GM19240 (cell line): ENCODE measurements around the gene TICAM1.

Experiments used
- DNase-seq: peaks from one replicate; pipeline ENCODE4 v3.0.0; 2011; ENCODE audit warnings: low spot score; ENCODE audit not compliant: insufficient read length

The TICAM1 gene

GRCh38 chr19:4772566-4772965 lies 58.9 kb downstream of the TICAM1 start:
- DNase-seq, result no peak

- peak; percentile 69 for DNase-seq
These were observed 62.4 kb downstream of the TICAM1 start for GRCh38 chr19:4768934-4769777.
